Lower leg skin (tissue), 3 donors: Measurements from ENCODE around the gene DHX58.

Experiments used
- CTCF ChIP-seq, 3 donors: fragments of 450-650 bp; IDR thresholded peaks; one replicate each; pipeline ENCODE4 v1.5.1; 2016; ENCODE audit warnings: antibody characterized with exemption in 3 of 3, mild to moderate bottlenecking in 3 of 3, moderate library complexity in 2 of 3
- POLR2A ChIP-seq, 2 donors: fragments of 450-650 bp; IDR thresholded peaks; one replicate each; pipeline ENCODE4 v1.6.1; 2016 to 2017; ENCODE audit warnings: antibody characterized with exemption in 2 of 2, mild to moderate bottlenecking in 1 of 2, moderate library complexity in 1 of 2

DNA sequence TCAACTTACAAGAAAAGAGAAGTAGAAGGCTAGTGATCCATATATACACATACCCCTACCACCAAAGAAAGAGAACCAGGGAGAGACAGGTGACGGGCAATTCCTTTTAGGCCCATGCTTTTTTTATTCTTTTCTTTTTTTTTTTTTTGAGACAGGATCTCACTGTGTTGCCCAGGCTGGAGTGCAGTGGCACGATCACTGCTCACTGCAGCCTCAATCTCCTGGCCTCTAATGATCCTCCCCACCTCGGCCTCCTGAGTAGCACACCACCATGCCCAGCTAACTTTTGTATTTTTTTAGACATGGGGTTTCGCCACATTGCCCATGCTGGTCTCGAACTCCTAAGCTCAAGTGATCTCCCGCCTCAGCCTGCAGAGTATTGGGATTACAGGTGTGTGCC is 14.9 kb upstream of the DHX58 start:
- TF ChIP-seq POLR2A (IDR thresholded peaks at IDR 0.05) (no peak), CTCF (IDR thresholded peaks at IDR 0.05) (no peak)
